Left ventricle myocardium inferior (tissue), 1 donor: ENCODE results near the gene CLEC12A. TPM values are rescaled to one million over a fixed set of nuclear protein-coding genes. Genes with fewer than 3 reads are reported as not detected.
"Not testable (repeated sequence)": the region's sequence is repeated elsewhere in the genome, so short reads cannot be mapped to it uniquely, and the experiment has no call there.

Experiments used
- DNase-seq: peaks from one replicate; pipeline ENCODE4 v3.0.0-alpha.2; 2020
- H3K27ac ChIP-seq: fragments of 200-600 bp; replicated peaks from 2 replicates; pipeline ENCODE4 v1.8.0; 2021
- H3K27me3 ChIP-seq: fragments of 200-600 bp; 2 replicates; pipeline ENCODE4 v1.8.0; 2021; ENCODE audit warnings: low read depth
- H3K36me3 ChIP-seq: fragments of 200-600 bp; 2 replicates; pipeline ENCODE4 v1.8.0; 2021
- H3K4me1 ChIP-seq: fragments of 200-600 bp; 2 replicates; pipeline ENCODE4 v1.8.0; 2021
- H3K4me3 ChIP-seq: fragments of 200-600 bp; 2 replicates; pipeline ENCODE4 v1.8.0; 2021; ENCODE audit warnings: mild to moderate bottlenecking, moderate library complexity
- H3K9me3 ChIP-seq: fragments of 200-600 bp; replicated peaks from 2 replicates; pipeline ENCODE4 v1.8.0; 2021
- CTCF ChIP-seq: fragments of 200-600 bp; IDR thresholded peaks from 2 replicates; pipeline ENCODE4 v1.8.0; 2021; ENCODE audit warnings: antibody characterized with exemption, mild to moderate bottlenecking, borderline replicate concordance
- intact Hi-C: fragments of 100-400 bp; cut with micrococcal nuclease; formaldehyde crosslinking; loops from one replicate; pipeline ENCODE4 v1.11.0; 2022
- total RNA-seq: library from RNA; stranded (reverse); fragmentation: NEBNext Ultra II Directional; extraction: Animal tissue kit (Norgen Biotek cat#: 25700); gene quantifications from one replicate; pipeline ENCODE4 v1.2.1, GENCODE V29; 2021
- donor health status: DM: no; HTN: yes; CAD: no; lungs with severe emphysema.

The CLEC12A gene
- total RNA-seq, 1 donor from 2014 or later: 5.7 TPM

- DNase-seq: no peak
- H3K36me3 ChIP-seq: no peaks in the 10 kb centered on the region
- H3K9me3 ChIP-seq: no peaks in the 10 kb centered on the region
- no peak overlapping the region for H3K27ac ChIP-seq
- H3K4me1 ChIP-seq: no peaks in the 10 kb centered on the region
- H3K4me3 ChIP-seq: no peak overlapping the region
- peaks cover 2% of the 10 kb centered on the region for H3K27me3 ChIP-seq
- intact Hi-C loops: no loop called here
- no peak for TF ChIP-seq CTCF
Measured at GRCh38 chr12:10015450-10015849, 44.2 kb downstream of the CLEC12A start.

- Histone ChIP-seq H3K36me3 (no peaks in the 10 kb centered on the region), H3K27ac (no peak overlapping the region), H3K4me3 (no peak overlapping the region), H3K4me1 (no peaks in the 10 kb centered on the region), H3K9me3 (no peaks in the 10 kb centered on the region), H3K27me3 (peaks cover 2% of the 10 kb centered on the region)
- intact Hi-C loops: no loop called here
- no peak for TF ChIP-seq CTCF
- DNase-seq: no peak
Measured at GRCh38 chr12:10016881-10017280, 45.7 kb downstream of the CLEC12A start.

DNA sequence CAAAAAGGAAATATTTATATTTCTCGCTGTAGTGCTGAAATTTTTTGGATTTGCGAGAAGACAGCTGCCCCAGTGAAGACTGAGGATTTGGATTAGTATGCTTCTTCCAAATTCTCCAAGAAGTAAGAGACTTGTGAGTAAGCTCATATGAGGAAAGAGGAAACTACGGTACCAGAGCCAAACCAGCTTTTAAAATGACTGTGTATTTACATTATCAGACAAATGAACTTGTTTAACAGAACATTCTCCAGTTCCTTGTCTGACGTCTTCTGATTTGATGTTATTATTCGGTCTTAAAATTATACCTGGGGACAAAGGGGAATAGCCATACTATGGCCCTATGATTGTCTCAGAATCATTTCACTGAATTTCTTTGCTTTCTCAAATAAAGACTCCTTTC is 47.2 kb downstream of the CLEC12A start:
- no peaks in the 10 kb centered on the region for H3K9me3 ChIP-seq
- no peak for TF ChIP-seq CTCF
- no peaks in the 10 kb centered on the region for H3K36me3 ChIP-seq

GRCh38 chr12:10021342-10021741 is 50.1 kb downstream of the CLEC12A start:
- H3K9me3 ChIP-seq: no peaks in the 10 kb centered on the region
- H3K4me1 ChIP-seq: no peaks in the 10 kb centered on the region
- DNase-seq: no peak
- intact Hi-C loops: no loop called here
- H3K27ac ChIP-seq: no peak overlapping the region
- H3K36me3 ChIP-seq: no peaks in the 10 kb centered on the region
- no peak overlapping the region for H3K4me3 ChIP-seq
- no peaks in the 10 kb centered on the region for H3K27me3 ChIP-seq
- TF ChIP-seq CTCF: no peak

More for the DNA sequence above, 47.2 kb downstream of the CLEC12A start:
- no peak overlapping the region for H3K4me3 ChIP-seq
- H3K4me1 ChIP-seq: no peaks in the 10 kb centered on the region
- H3K27ac ChIP-seq: no peak overlapping the region
- H3K27me3 ChIP-seq: no peaks in the 10 kb centered on the region
- no peak for DNase-seq
- intact Hi-C loops: no loop called here

DNA sequence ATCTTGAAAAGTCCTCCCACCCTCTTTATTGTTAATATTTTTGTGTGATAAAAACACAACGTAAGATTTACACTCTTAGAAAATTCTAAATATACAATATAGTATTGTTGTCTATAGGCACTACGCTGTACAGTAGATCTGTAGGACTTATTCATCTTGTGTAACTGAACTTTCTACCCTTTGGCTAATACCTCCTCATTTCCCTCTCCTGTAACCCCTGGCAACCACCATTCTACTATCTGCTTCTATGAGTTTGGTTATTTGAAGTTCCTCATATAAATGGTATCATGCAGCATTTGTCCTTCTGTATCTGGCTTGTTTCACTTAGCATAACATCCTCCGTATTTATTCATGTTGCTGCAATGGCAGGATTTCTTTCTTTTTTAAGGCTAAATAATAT is 54.0 kb downstream of the CLEC12A start:
- H3K27ac ChIP-seq: no peak overlapping the region
- H3K4me1 ChIP-seq: no peaks in the 10 kb centered on the region
- TF ChIP-seq CTCF: no peak
- intact Hi-C loops: no loop called here
- H3K27me3 ChIP-seq: no peaks in the 10 kb centered on the region
- no peaks in the 10 kb centered on the region for H3K36me3 ChIP-seq
- no peaks in the 10 kb centered on the region for H3K9me3 ChIP-seq
- no peak for DNase-seq
- no peak overlapping the region for H3K4me3 ChIP-seq

GRCh38 chr12:10026666-10027065 is 55.5 kb downstream of the CLEC12A start:
- H3K36me3 ChIP-seq, H3K27ac ChIP-seq, H3K27me3 ChIP-seq, H3K4me3 ChIP-seq, H3K4me1 ChIP-seq, intact Hi-C loops, H3K9me3 ChIP-seq, DNase-seq: not testable (repeated sequence)
